H1 (cell line): ENCODE data around the gene UBASH3B. TPM values are rescaled to one million over a fixed set of nuclear protein-coding genes. Genes with fewer than 3 reads are reported as not detected.

Experiments
- CTCF ChIA-PET: fragments of 300-600 bp; sonication (Branson Sonifier 250); formaldehyde crosslinking; loops from one replicate; lab custom pipeline; 2021; ENCODE audit not compliant: partially characterized antibody; lab: Charles Lee
- POLR2A ChIA-PET: fragments of 300-600 bp; sonication (Branson Sonifier 250); formaldehyde crosslinking; loops from one replicate; lab custom pipeline; 2021; ENCODE audit warnings: inconsistent platforms; ENCODE audit not compliant: partially characterized antibody; lab: Charles Lee
- DNase-seq, 2 experiments: peaks; one replicate each; pipeline versions ENCODE4 v3.0.0 to v3.0.0-alpha.2; 2010 to 2022; ENCODE audit warnings: low spot score in 2 of 2, low read depth in 1 of 2, mixed read lengths in 1 of 2
- FAIRE-seq: peaks from 2 replicates; lab custom pipeline; 2011; peaks lifted over from hg19 to GRCh38; lab: Jason Lieb, UNC
- H2AFZ ChIP-seq: 2 replicates; pipeline ENCODE4 v1.8.1; 2012; ENCODE audit warnings: low read length, inconsistent platforms
- H2AK5ac ChIP-seq: 2 replicates; pipeline ENCODE4 v1.6.1; 2013; ENCODE audit warnings: low read depth, low read length
- H2BK120ac ChIP-seq: replicated peaks from 2 replicates; pipeline ENCODE3; 2013; ENCODE audit warnings: low read depth, low read length, inconsistent platforms
- H2BK12ac ChIP-seq: 2 replicates; pipeline ENCODE4 v1.6.1; 2013; ENCODE audit warnings: low read depth, low read length
- H2BK15ac ChIP-seq: 2 replicates; pipeline ENCODE4 v1.6.1; 2013; ENCODE audit warnings: low read length
- H2BK20ac ChIP-seq: 2 replicates; pipeline ENCODE4 v1.6.1; 2013; ENCODE audit warnings: low read length
- H2BK5ac ChIP-seq: 2 replicates; pipeline ENCODE4 v1.6.1; 2013; ENCODE audit warnings: low read depth, low read length
- H3K14ac ChIP-seq: 2 replicates; pipeline ENCODE4 v1.6.1; 2013; ENCODE audit warnings: inconsistent platforms; ENCODE audit not compliant: insufficient read length
- H3K18ac ChIP-seq: 2 replicates; pipeline ENCODE4 v1.6.1; 2013; ENCODE audit warnings: low read length; ENCODE audit errors: extremely low read depth
- H3K23ac ChIP-seq: 2 replicates; pipeline ENCODE4 v1.6.1; 2013; ENCODE audit warnings: inconsistent platforms; ENCODE audit not compliant: insufficient read length
- H3K23me2 ChIP-seq: 2 replicates; pipeline ENCODE4 v1.6.1; 2013; ENCODE audit warnings: low read depth, low read length
- H3K27ac ChIP-seq: 2 replicates; pipeline ENCODE4 v1.6.1; 2011; ENCODE audit warnings: low read depth, low read length, inconsistent platforms
- H3K27me3 ChIP-seq, 4 experiments: replicated peaks in 1 of 4; 1 replicate in 1 of 4; 2 replicates in 3 of 4; pipeline versions ENCODE4 v1.6.1 to v1.8.1; 2011 to 2013; ENCODE audit warnings: low read length in 3 of 4, mild to moderate bottlenecking in 3 of 4, inconsistent platforms in 2 of 4, mixed read lengths in 2 of 4, moderate library complexity in 1 of 4; ENCODE audit not compliant: control insufficient read depth in 3 of 4, insufficient read depth in 3 of 4; ENCODE audit errors: extremely low read depth in 1 of 4
- H3K36me3 ChIP-seq, 4 experiments: 2 replicates each; pipeline versions ENCODE4 v1.6.1 to v1.8.1; 2011 to 2013; ENCODE audit warnings: mild to moderate bottlenecking in 4 of 4, low read length in 3 of 4, moderate library complexity in 2 of 4, control low read depth in 1 of 4, inconsistent platforms in 1 of 4; ENCODE audit not compliant: insufficient read depth in 4 of 4, control insufficient read depth in 2 of 4
- H3K4ac ChIP-seq: replicated peaks from 2 replicates; pipeline ENCODE3; 2013; ENCODE audit warnings: low read length, low read depth, mixed read lengths, inconsistent platforms; ENCODE audit not compliant: insufficient read length
- H3K4me1 ChIP-seq, 4 experiments: replicated peaks in 1 of 4; 1 replicate in 1 of 4; 2 replicates in 3 of 4; pipeline versions ENCODE4 v1.6.1 to v1.8.1; 2011 to 2013; ENCODE audit warnings: low read length in 3 of 4, inconsistent platforms in 2 of 4, mixed read lengths in 1 of 4; ENCODE audit not compliant: insufficient read depth in 4 of 4, control insufficient read depth in 3 of 4
- H3K4me2 ChIP-seq, 2 experiments: 2 replicates each; pipeline versions ENCODE4 v1.6.1 to v1.8.1; 2011 to 2013; ENCODE audit warnings: low read depth in 2 of 2, low read length in 2 of 2, control low read depth in 1 of 2, inconsistent platforms in 1 of 2, mild to moderate bottlenecking in 1 of 2; ENCODE audit not compliant: insufficient read depth in 1 of 2
- H3K4me3 ChIP-seq, 4 experiments: fragments of 200-600, 300-600 bp in 1 of 4; sonication (generic), shearing (Covaris generic), sonication (Bioruptor Twin) in 1 of 4; 2 replicates each; pipeline versions ENCODE4 v1.5.1 to v1.8.1; 2011 to 2016; ENCODE audit warnings: low read length in 4 of 4, low read depth in 3 of 4, control low read depth in 2 of 4, inconsistent platforms in 2 of 4, mild to moderate bottlenecking in 2 of 4, mixed read lengths in 1 of 4, moderate library complexity in 1 of 4; ENCODE audit not compliant: insufficient read depth in 2 of 4; ENCODE audit errors: extremely low read depth in 1 of 4
- H3K56ac ChIP-seq: replicated peaks from 2 replicates; pipeline ENCODE3; 2013; ENCODE audit warnings: low read depth, mild to moderate bottlenecking, mixed read lengths, low read length, inconsistent platforms; ENCODE audit not compliant: insufficient read length
- H3K79me1 ChIP-seq: 2 replicates; pipeline ENCODE4 v1.6.1; 2013; ENCODE audit warnings: low read depth, low read length, control low read depth
- H3K79me2 ChIP-seq, 2 experiments: 2 replicates each; pipeline versions ENCODE4 v1.6.1 to v1.8.1; 2012 to 2013; ENCODE audit warnings: low read length in 2 of 2, mild to moderate bottlenecking in 2 of 2, inconsistent platforms in 1 of 2; ENCODE audit not compliant: insufficient read depth in 2 of 2, control insufficient read depth in 1 of 2
- H3K9ac ChIP-seq, 4 experiments: replicated peaks in 1 of 4; 1 replicate in 1 of 4; 2 replicates in 3 of 4; pipeline versions ENCODE4 v1.6.1 to v1.8.1; 2011 to 2013; ENCODE audit warnings: low read depth in 3 of 4, low read length in 3 of 4, control low read depth in 2 of 4, mild to moderate bottlenecking in 2 of 4, moderate library complexity in 2 of 4, inconsistent platforms in 1 of 4; ENCODE audit errors: extremely low read depth in 1 of 4
- H3K9me3 ChIP-seq, 2 experiments: 2 replicates each; pipeline versions ENCODE4 v1.6.1 to v1.8.1; 2012 to 2013; ENCODE audit warnings: mild to moderate bottlenecking in 2 of 2, moderate library complexity in 2 of 2, control low read depth in 1 of 2, inconsistent platforms in 1 of 2, low read depth in 1 of 2, low read length in 1 of 2, mixed read lengths in 1 of 2; ENCODE audit not compliant: insufficient read depth in 2 of 2
- H4K20me1 ChIP-seq, 2 experiments: replicated peaks in 1 of 2; 2 replicates each; pipeline versions ENCODE3 to v1.8.1; 2011 to 2013; ENCODE audit warnings: inconsistent platforms in 2 of 2, low read length in 2 of 2, mild to moderate bottlenecking in 1 of 2; ENCODE audit not compliant: insufficient read depth in 2 of 2, control insufficient read depth in 1 of 2
- H4K5ac ChIP-seq: 2 replicates; pipeline ENCODE4 v1.6.1; 2013; ENCODE audit warnings: low read length, low read depth, mixed read lengths, inconsistent platforms; ENCODE audit not compliant: insufficient read length
- H4K8ac ChIP-seq: 2 replicates; pipeline ENCODE4 v1.8.0; 2013; ENCODE audit warnings: mild to moderate bottlenecking, moderate library complexity, low read length, inconsistent platforms; ENCODE audit not compliant: insufficient read depth; ENCODE audit errors: extremely low read depth
- H4K91ac ChIP-seq: replicated peaks from 2 replicates; pipeline ENCODE3; 2013; ENCODE audit warnings: low read length, mixed read lengths, inconsistent platforms; ENCODE audit not compliant: insufficient read length
- ASH2L ChIP-seq: fragments of 200-600, 300-600 bp; sonication (generic); IDR thresholded peaks from one replicate; pipeline ENCODE4 v1.7.1; 2017; ENCODE audit warnings: low read length
- CREB1 ChIP-seq: IDR thresholded peaks from 2 replicates; pipeline ENCODE4 v1.6.1; 2012; ENCODE audit warnings: inconsistent platforms
- CTCF ChIP-seq, 3 experiments: IDR thresholded peaks; 1 replicate in 2 of 3; 2 replicates in 1 of 3; pipeline versions ENCODE4 v1.5.1 to v1.6.1; 2011; ENCODE audit warnings: low read length in 3 of 3, mild to moderate bottlenecking in 3 of 3, inconsistent platforms in 2 of 3, low read depth in 1 of 3, moderate library complexity in 1 of 3; ENCODE audit not compliant: insufficient read depth in 1 of 3; ENCODE audit errors: control extremely low read depth in 1 of 3
- SAP30 ChIP-seq: fragments of 300-600 bp; sonication (generic); IDR thresholded peaks from 2 replicates; pipeline ENCODE4 v1.7.1; 2012; ENCODE audit warnings: low read length, moderate library complexity, mild to moderate bottlenecking, inconsistent platforms; ENCODE audit not compliant: insufficient read depth, insufficient replicate concordance
- TCF12 ChIP-seq: IDR thresholded peaks from 2 replicates; pipeline ENCODE4 v1.6.1; 2011; ENCODE audit warnings: low read depth, mild to moderate bottlenecking, low read length
- WGBS, 2 experiments: shearing (Covaris generic) in 1 of 2; methylation state at CpG; one replicate each; pipeline versions ENCODE4 v1.1.6 to v1.1.7; 2013 to 2015; ENCODE audit warnings: low lambda C conversion rate in 2 of 2, mixed read lengths in 2 of 2, inconsistent platforms in 1 of 2, low coverage in 1 of 2, missing lambda C conversion rate in 1 of 2; ENCODE audit not compliant: insufficient replicate concordance in 2 of 2, insufficient coverage in 1 of 2, insufficient read length in 1 of 2; ENCODE audit errors: extremely low coverage in 1 of 2, missing lambda C conversion rate in 1 of 2; 5-methylcytosine and 5-hydroxymethylcytosine counted together
- polyA plus RNA-seq, 7 experiments: library from polyadenylated mRNA; depleted of rRNA in 3 of 7; stranded (reverse) in 5 of 7; unstranded in 2 of 7; fragments of >200 nt in 5 of 7; fragments of 200-250 nt in 2 of 7; gene quantifications; 1 replicate in 5 of 7; 2 replicates in 1 of 7; 4 replicates in 1 of 7; pipeline versions ENCODE4 v1.2.1 to v1.2.3, GENCODE V29; 2011 to 2013; ENCODE audit warnings: missing spikeins in 2 of 7, mixed read lengths in 2 of 7
- total RNA-seq: library from RNA; stranded (reverse); fragmentation: NEBNext Ultra II Directional; extraction: Animal tissue kit (Norgen Biotek cat#: 25700); gene quantifications from 2 replicates; pipeline ENCODE4 v1.2.1, GENCODE V29; 2021

UBASH3B gene
- total and polyA plus RNA-seq, 2 of the 8 experiments (the other 6 are each of a cell fraction or from before 2014, with no cell fraction given) = 7.5 to 9.5 TPM

GRCh38 chr11:122721201-122721963 is 65.9 kb downstream of the UBASH3B start:
- POLR2A ChIA-PET = interaction anchor here (1.1 kb wide), 1 partner anchor 20 kb away, joined by 3 read pairs; no protein-coding TSS in a partner anchor
- no peaks in the 10 kb centered on the region for H4K20me1 ChIP-seq
- H2AFZ ChIP-seq = no peak overlapping the region
- H3K4me1 ChIP-seq = peaks cover 0 to 7% (median 3%) of the 10 kb centered on the region in 4 experiments; a peak in 4 of 7 replicates
- no peak for TF ChIP-seq TCF12
- TF ChIP-seq CTCF (IDR thresholded peaks at IDR 0.05; ENCODE audit: control extremely low read depth in 1 of 3, insufficient read depth in 1 of 3, low read depth in 1 of 3, low read length in 3 of 3) = no peak
- no peak for TF ChIP-seq ASH2L
- TF ChIP-seq SAP30 = no peak
- no peak for TF ChIP-seq CREB1
- no peak overlapping the region for H3K4me3 ChIP-seq
- H3K4me2 ChIP-seq = no peak overlapping the region
- WGBS, 2 experiments = 85% methylated on average over 5 of the region's 5 CpGs; no CpG with 5 or more reads in 1 of the 2 experiments
- no peaks in the 10 kb centered on the region for H3K79me2 ChIP-seq
- CTCF ChIA-PET = interaction anchor here (0.8 to 2.5 kb wide), 9 partner anchors 9 to 140 kb away, joined by 3 to 12 read pairs (median 3); no protein-coding TSS in a partner anchor
- no peaks in the 10 kb centered on the region for H3K23me2 ChIP-seq
- H3K18ac ChIP-seq = no peak overlapping the region
- no peak overlapping the region for H2BK20ac ChIP-seq
- H3K56ac ChIP-seq = no peak overlapping the region
- no peak overlapping the region for H4K5ac ChIP-seq
- H2BK5ac ChIP-seq = no peak overlapping the region
- H3K9ac ChIP-seq = no peak overlapping the region
- H2BK12ac ChIP-seq = no peak overlapping the region
- DNase-seq (no peak), FAIRE-seq (no peak)
- H3K9me3 ChIP-seq = no peaks in the 10 kb centered on the region
- H2BK120ac ChIP-seq = no peak overlapping the region
- H3K79me1 ChIP-seq = no peaks in the 10 kb centered on the region
- H3K36me3 ChIP-seq = no peaks in the 10 kb centered on the region
- H3K23ac ChIP-seq = no peak overlapping the region
- no peak overlapping the region for H4K91ac ChIP-seq
- H2BK15ac ChIP-seq = no peak overlapping the region
- no peak overlapping the region for H3K27ac ChIP-seq
- H2AK5ac ChIP-seq = no peak overlapping the region
- H4K8ac ChIP-seq = no peak overlapping the region
- H3K4ac ChIP-seq = no peak overlapping the region
- no peak overlapping the region for H3K14ac ChIP-seq
- H3K27me3 ChIP-seq = no peaks in the 10 kb centered on the region
